Fibroblast of lung (primary cell): ENCODE measurements around the gene RIMKLA.

Source experiments
- EZH2 ChIP-seq: IDR thresholded peaks from 2 replicates; pipeline ENCODE4 v1.5.1; 2012; ENCODE audit warnings: low read length, control low read depth, mild to moderate bottlenecking; ENCODE audit errors: missing control alignments
- TF ChIP-seq, protein P1 (sequence below), 2 donors: IDR thresholded peaks in 1 of 2; conservative IDR thresholded peaks in 1 of 2; 1 replicate in 1 of 2; 2 replicates in 1 of 2; pipeline ENCODE4 v1.5.1; 2011 to 2012; ENCODE audit warnings: low read length in 2 of 2, control low read depth in 1 of 2, inconsistent platforms in 1 of 2, low read depth in 1 of 2, mild to moderate bottlenecking in 1 of 2

DNA sequence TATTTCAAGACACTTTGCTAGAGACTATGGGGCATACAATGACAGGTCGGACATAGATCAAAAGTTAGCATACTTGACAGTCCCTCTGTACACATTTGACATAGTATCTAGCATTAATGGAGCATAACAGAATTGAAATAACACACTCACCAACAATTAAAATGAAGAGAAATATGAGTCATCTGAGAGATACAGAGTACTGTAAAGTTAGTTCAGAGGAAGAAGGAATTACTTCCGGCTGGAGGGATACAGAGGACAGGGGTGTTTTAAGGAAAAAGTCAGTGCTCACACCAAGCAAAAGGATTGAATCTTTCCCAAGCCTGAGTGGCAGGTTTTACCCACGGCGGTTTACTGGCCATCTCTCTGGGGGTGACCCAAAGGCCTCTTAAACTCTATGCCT, 72.8 kb downstream of the RIMKLA start:
- TF ChIP-seq, protein P1, sequence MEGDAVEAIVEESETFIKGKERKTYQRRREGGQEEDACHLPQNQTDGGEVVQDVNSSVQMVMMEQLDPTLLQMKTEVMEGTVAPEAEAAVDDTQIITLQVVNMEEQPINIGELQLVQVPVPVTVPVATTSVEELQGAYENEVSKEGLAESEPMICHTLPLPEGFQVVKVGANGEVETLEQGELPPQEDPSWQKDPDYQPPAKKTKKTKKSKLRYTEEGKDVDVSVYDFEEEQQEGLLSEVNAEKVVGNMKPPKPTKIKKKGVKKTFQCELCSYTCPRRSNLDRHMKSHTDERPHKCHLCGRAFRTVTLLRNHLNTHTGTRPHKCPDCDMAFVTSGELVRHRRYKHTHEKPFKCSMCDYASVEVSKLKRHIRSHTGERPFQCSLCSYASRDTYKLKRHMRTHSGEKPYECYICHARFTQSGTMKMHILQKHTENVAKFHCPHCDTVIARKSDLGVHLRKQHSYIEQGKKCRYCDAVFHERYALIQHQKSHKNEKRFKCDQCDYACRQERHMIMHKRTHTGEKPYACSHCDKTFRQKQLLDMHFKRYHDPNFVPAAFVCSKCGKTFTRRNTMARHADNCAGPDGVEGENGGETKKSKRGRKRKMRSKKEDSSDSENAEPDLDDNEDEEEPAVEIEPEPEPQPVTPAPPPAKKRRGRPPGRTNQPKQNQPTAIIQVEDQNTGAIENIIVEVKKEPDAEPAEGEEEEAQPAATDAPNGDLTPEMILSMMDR (conservative IDR thresholded peaks at IDR 0.05 in 1 of 2, IDR thresholded peaks at IDR 0.05 in 1 of 2; ENCODE audit: low read depth in 1 of 2, low read length in 2 of 2) = no peak
- no peak for TF ChIP-seq EZH2
